Uterus (tissue), 4 donors: ENCODE measurements around the gene SLC38A11. TPM values are rescaled to one million over a fixed set of nuclear protein-coding genes. Genes with fewer than 3 reads are reported as not detected.

Source experiments
- DNase-seq, 2 donors: peaks; one replicate each; pipeline ENCODE4 v3.0.0-alpha.2; 2019 to 2020
- H3K27ac ChIP-seq, 2 donors: fragments of 200-600 bp; sonication (generic); 1 replicate in 1 of 2; 2 replicates in 1 of 2; pipeline ENCODE4 v1.5.1; 2016 to 2018
- H3K27me3 ChIP-seq, 2 donors: fragments of 200-600 bp; sonication (generic); one replicate each; pipeline ENCODE4 v1.5.1; 2018 to 2019; ENCODE audit warnings: control low read depth in 1 of 2
- H3K36me3 ChIP-seq, 2 donors: fragments of 200-600 bp; sonication (generic); one replicate each; pipeline ENCODE4 v1.5.1; 2019; ENCODE audit warnings: control low read depth in 1 of 2
- H3K4me1 ChIP-seq, 2 donors: fragments of 200-600 bp; sonication (generic); one replicate each; pipeline ENCODE4 v1.5.1; 2018 to 2019; ENCODE audit warnings: control low read depth in 1 of 2
- H3K4me3 ChIP-seq, 2 donors: fragments of 200-600 bp; sonication (generic); 1 replicate in 1 of 2; 2 replicates in 1 of 2; pipeline ENCODE4 v1.5.1; 2018 to 2019; ENCODE audit warnings: mild to moderate bottlenecking in 1 of 2
- H3K9me3 ChIP-seq, 2 donors: fragments of 200-600 bp; sonication (generic); one replicate each; pipeline ENCODE4 v1.5.1; 2019; ENCODE audit warnings: control low read depth in 1 of 2
- CTCF ChIP-seq, 4 experiments: fragments of 200-600 bp in 2 of 4; fragments of 450-650 bp in 2 of 4; sonication (generic) in 2 of 4; IDR thresholded peaks; one replicate each; pipeline ENCODE4 v1.5.1; 2016 to 2019; ENCODE audit warnings: antibody characterized with exemption in 4 of 4, mild to moderate bottlenecking in 2 of 4, moderate library complexity in 1 of 4
- POLR2A ChIP-seq, 2 donors: fragments of 450-650 bp; IDR thresholded peaks; one replicate each; pipeline ENCODE4 v1.6.1; 2016; ENCODE audit warnings: antibody characterized with exemption in 2 of 2, mild to moderate bottlenecking in 1 of 2, moderate library complexity in 1 of 2
- intact Hi-C: fragments of 100-400 bp; cut with DNase I; formaldehyde crosslinking; loops from one replicate; pipeline ENCODE4 v1.15.1; 2023; ENCODE audit warnings: low total_unique reads
- total RNA-seq, 4 donors: library from RNA; depleted of rRNA in 3 of 4; stranded (reverse); fragments of >200 nt in 3 of 4; gene quantifications; one replicate each; pipeline versions ENCODE4 v1.1.0 to v1.2.4, GENCODE V29; 2014 to 2023
- donor health status: DM: yes; HTN: yes; CAD: no.

The SLC38A11 gene
- total RNA-seq, 4 donors from 2014 or later: under 0.01 to 3.2 (median 1.3) TPM

- TF ChIP-seq CTCF (IDR thresholded peaks at IDR 0.05): no peak
- no peak for TF ChIP-seq POLR2A (IDR thresholded peaks at IDR 0.05)
- Histone ChIP-seq H3K9me3 (no peaks in the 10 kb centered on the region), H3K27me3 (no peaks in the 10 kb centered on the region), H3K27ac (no peak overlapping the region), H3K36me3 (no peaks in the 10 kb centered on the region), H3K4me3 (no peak overlapping the region), H3K4me1 (no peaks in the 10 kb centered on the region)
- DNase-seq: no peak
- intact Hi-C loops: no loop called here
These were observed 20.8 kb downstream of the SLC38A11 start for GRCh38 chr2:164934401-164935117.

- DNase-seq: no peak
- Histone ChIP-seq H3K36me3 (no peaks in the 10 kb centered on the region), H3K27ac (no peak overlapping the region), H3K4me3 (no peak overlapping the region), H3K27me3 (no peaks in the 10 kb centered on the region), H3K4me1 (no peaks in the 10 kb centered on the region), H3K9me3 (no peaks in the 10 kb centered on the region)
- intact Hi-C loops: no loop called here
- TF ChIP-seq CTCF (IDR thresholded peaks at IDR 0.05) (no peak), POLR2A (IDR thresholded peaks at IDR 0.05) (no peak)
These were observed 21.6 kb downstream of the SLC38A11 start for GRCh38 chr2:164933671-164934189.

- Histone ChIP-seq H3K27me3 (no peaks in the 10 kb centered on the region), H3K4me3 (no peak overlapping the region), H3K4me1 (no peaks in the 10 kb centered on the region), H3K27ac (no peak overlapping the region), H3K36me3 (no peaks in the 10 kb centered on the region), H3K9me3 (no peaks in the 10 kb centered on the region)
- intact Hi-C loops: no loop called here
- no peak for TF ChIP-seq CTCF (IDR thresholded peaks at IDR 0.05)
- no peak for TF ChIP-seq POLR2A (IDR thresholded peaks at IDR 0.05)
- DNase-seq: no peak
These were observed 22.9 kb downstream of the SLC38A11 start for GRCh38 chr2:164932377-164932776.

GRCh38 chr2:164928101-164928673 is 27.1 kb downstream of the SLC38A11 start:
- no peak for DNase-seq

More at GRCh38 chr2:164928101-164928673, 27.1 kb downstream of the SLC38A11 start:
- Histone ChIP-seq H3K27ac (no peak overlapping the region), H3K4me1 (no peaks in the 10 kb centered on the region), H3K27me3 (no peaks in the 10 kb centered on the region), H3K36me3 (no peaks in the 10 kb centered on the region), H3K4me3 (no peak overlapping the region), H3K9me3 (no peaks in the 10 kb centered on the region)
- intact Hi-C loops: no loop called here
- TF ChIP-seq CTCF (IDR thresholded peaks at IDR 0.05) (no peak), POLR2A (IDR thresholded peaks at IDR 0.05) (no peak)
